Activated T-cell treated with anti-CD3 and anti-CD28 coated beads, Interleukin-2, amount 50 U/mL, for 4 hours (primary cell): ENCODE results near the gene MYL6. TPM values are rescaled to one million over a fixed set of nuclear protein-coding genes. Genes with fewer than 3 reads are reported as not detected.
A peak's percentile ranks its signal among the peaks of the same experiment; 100 is the strongest.
"Not testable (repeated sequence)": the region's sequence is repeated elsewhere in the genome, so short reads cannot be mapped to it uniquely, and the experiment has no call there.

Source experiments
- ATAC-seq, 2 donors: fragments of 200-7000 bp; cut with Tn5 transposase; one replicate each; pipeline ENCODE4 v1.10.0; 2021
- DNase-seq: peaks from one replicate; pipeline ENCODE4 v3.0.0-alpha.2; 2020
- H3K27me3 Mint-ChIP-seq: one replicate; pipeline ENCODE4 v1.8.0; 2021; ENCODE audit warnings: low read depth, mixed read lengths
- H3K36me3 Mint-ChIP-seq: one replicate; pipeline ENCODE4 v1.8.0; 2022; ENCODE audit warnings: mixed read lengths; ENCODE audit not compliant: insufficient read depth
- H3K4me1 Mint-ChIP-seq: one replicate; pipeline ENCODE4 v1.8.0; 2021; ENCODE audit warnings: low read depth, mixed read lengths
- H3K4me3 Mint-ChIP-seq: one replicate; pipeline ENCODE4 v1.8.0; 2021; ENCODE audit warnings: mild to moderate bottlenecking, moderate library complexity, mixed read lengths
- H3K9me3 Mint-ChIP-seq: one replicate; pipeline ENCODE4 v1.8.0; 2021; ENCODE audit warnings: mixed read lengths
- total RNA-seq, 3 donors: library from RNA; stranded (reverse); gene quantifications; one replicate each; pipeline ENCODE4 v1.2.1, GENCODE V29; 2021

MYL6 gene
- total RNA-seq, 3 donors from 2014 or later = 684 to 725 (median 686) TPM

GRCh38 chr12:56188131-56188777 is 30.1 kb downstream of the MYL6 start:
- no peak for DNase-seq
- Mint-ChIP-seq H3K27me3 (peaks cover 2% of the 10 kb centered on the region), H3K36me3 (peaks cover 18% of the 10 kb centered on the region), H3K9me3 (no peaks in the 10 kb centered on the region), H3K4me1 (peaks cover 38% of the 10 kb centered on the region), H3K4me3 (peak overlapping the region; percentile 89)
- ATAC-seq = no peak

DNA sequence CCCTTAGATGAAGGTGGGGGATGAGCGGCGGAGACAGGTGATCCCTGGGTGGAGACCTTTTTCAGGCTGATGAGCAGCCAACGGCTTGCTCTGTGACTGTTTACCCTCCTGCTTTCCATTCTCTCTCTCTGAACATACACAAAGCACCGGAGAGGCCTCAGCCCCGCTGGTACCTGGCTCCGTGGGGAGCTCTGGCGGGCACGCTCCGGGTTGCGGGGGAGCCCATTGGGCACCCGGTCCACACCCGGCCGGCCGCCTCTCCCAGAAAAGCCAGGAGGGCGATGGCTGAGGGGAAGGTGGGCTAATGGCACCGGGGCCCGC is 30.6 kb downstream of the MYL6 start:
- Mint-ChIP-seq H3K4me3 (peak overlapping the region; percentile 89), H3K9me3 (no peaks in the 10 kb centered on the region), H3K4me1 (peaks cover 41% of the 10 kb centered on the region), H3K27me3 (peaks cover 2% of the 10 kb centered on the region), H3K36me3 (peaks cover 18% of the 10 kb centered on the region)
- ATAC-seq = peak; percentile 3 to 10
- DNase-seq = no peak

DNA sequence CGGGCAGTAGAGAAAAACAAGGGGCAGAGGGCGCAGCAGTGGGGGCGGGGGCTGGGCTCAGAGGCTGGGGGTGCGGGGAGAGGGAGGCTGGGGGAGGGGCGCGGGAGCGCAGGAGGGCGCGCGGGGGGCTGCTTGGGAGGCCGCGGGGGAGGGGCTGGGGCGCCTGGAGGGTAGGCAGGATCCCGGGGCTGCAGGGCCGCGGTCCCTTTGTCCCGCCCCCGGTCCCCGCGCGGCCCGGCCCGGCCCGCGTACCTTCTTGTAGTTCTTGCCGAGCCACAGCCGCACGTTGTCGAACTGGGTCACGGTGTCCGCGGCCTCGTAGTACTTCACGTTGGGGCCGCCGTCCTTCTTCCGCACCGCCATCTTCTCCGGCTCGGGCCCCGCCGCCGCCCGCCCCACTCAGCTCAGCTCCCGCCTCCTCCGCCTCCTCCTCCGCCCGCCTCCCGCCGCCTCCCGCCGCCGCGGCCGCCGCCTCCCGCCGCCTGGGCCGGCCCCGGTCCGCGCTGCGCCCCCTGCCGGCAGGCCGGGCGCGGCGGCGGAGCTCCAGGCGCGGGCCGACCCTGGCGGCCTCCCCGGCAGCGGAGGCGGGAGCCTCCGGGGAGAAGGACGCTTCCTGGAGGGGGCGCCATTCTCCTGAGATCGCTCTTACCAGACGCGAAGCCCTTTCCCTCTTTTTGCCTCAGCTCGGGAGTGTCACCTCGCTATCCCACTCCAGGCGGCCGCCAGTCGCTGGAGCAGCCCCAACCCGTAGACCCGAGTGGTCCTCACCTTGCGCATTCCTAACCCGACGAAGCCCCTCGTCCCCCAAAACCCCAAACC is 31.1 kb downstream of the MYL6 start, which contains the start of gene SMARCC2:
Gene SMARCC2, minus strand, starts transcription at position 385 of the 819 bp plus-strand sequence. Its CDS starts 22 bp downstream, at position 363.
- ATAC-seq (peak; percentile 89), DNase-seq (peak; percentile 80)
- peak within 1 kb of the TSS; percentile 97 for H3K4me3 Mint-ChIP-seq
- peaks cover 2% of the 10 kb centered on the region for H3K27me3 Mint-ChIP-seq
- peaks cover 41% of the 10 kb centered on the region for H3K4me1 Mint-ChIP-seq
- no peaks in the 10 kb centered on the region for H3K9me3 Mint-ChIP-seq
- peaks cover 15% of the 10 kb centered on the region for H3K36me3 Mint-ChIP-seq

- Mint-ChIP-seq H3K9me3 (no peaks in the 10 kb centered on the region), H3K4me1 (peaks cover 41% of the 10 kb centered on the region), H3K36me3 (peaks cover 8% of the 10 kb centered on the region), H3K4me3 (peak overlapping the region; percentile 97), H3K27me3 (peaks cover 2% of the 10 kb centered on the region)
- peak; percentile 77 for DNase-seq
- peak; percentile 31 to 54 for ATAC-seq
These were observed 31.9 kb downstream of the MYL6 start for GRCh38 chr12:56189918-56190694.

GRCh38 chr12:56190695-56191155 is 32.6 kb downstream of the MYL6 start:
- peaks cover 7% of the 10 kb centered on the region for H3K36me3 Mint-ChIP-seq
- DNase-seq (no peak), ATAC-seq (no peak)
- H3K4me1 Mint-ChIP-seq = peaks cover 41% of the 10 kb centered on the region
- H3K4me3 Mint-ChIP-seq = peak overlapping the region; percentile 97
- no peaks in the 10 kb centered on the region for H3K9me3 Mint-ChIP-seq
- H3K27me3 Mint-ChIP-seq = peaks cover 2% of the 10 kb centered on the region

GRCh38 chr12:56192582-56192981 is 34.4 kb downstream of the MYL6 start:
- Mint-ChIP-seq H3K4me1 (peaks cover 32% of the 10 kb centered on the region), H3K4me3 (no peak overlapping the region), H3K27me3 (peaks cover 2% of the 10 kb centered on the region), H3K36me3 (no peaks in the 10 kb centered on the region), H3K9me3 (no peaks in the 10 kb centered on the region)
- ATAC-seq (no peak), DNase-seq (no peak)

DNA sequence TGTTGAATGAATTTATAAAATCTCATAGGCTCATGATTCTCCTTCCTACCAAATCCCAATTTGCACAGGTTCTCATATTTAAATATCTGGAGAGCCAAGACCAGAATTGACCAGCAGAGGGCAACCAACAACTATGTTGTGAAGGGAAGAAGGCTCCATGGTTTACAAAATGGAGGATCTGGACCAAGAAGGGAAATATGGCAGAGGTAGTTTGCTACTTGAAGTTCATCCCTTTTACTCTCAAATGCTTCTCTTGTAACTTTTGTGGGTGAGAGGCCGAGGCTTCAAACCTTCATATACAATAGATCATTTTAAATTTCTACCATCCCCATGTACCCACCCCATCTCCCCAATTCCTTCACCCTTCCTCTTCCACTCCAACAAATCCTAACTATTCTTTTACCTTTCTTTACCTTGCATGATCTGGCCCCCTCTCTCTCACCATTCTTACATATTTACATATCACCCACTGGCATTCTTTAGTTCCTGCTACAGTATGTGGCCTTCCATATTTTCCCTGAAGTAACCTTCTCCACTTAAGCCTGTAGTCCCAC is 34.9 kb downstream of the MYL6 start:
- DNase-seq (peak; percentile 66), ATAC-seq (no peak)
- Mint-ChIP-seq H3K4me1 (peaks cover 27% of the 10 kb centered on the region), H3K36me3 (no peaks in the 10 kb centered on the region), H3K4me3 (no peak overlapping the region), H3K27me3 (peaks cover 2% of the 10 kb centered on the region), H3K9me3 (no peaks in the 10 kb centered on the region)

- not testable (repeated sequence) for H3K4me3 Mint-ChIP-seq, H3K27me3 Mint-ChIP-seq, H3K9me3 Mint-ChIP-seq, ATAC-seq, DNase-seq, H3K4me1 Mint-ChIP-seq, H3K36me3 Mint-ChIP-seq
These were observed 38.8 kb downstream of the MYL6 start for GRCh38 chr12:56196818-56197550.

- DNase-seq (no peak), ATAC-seq (no peak)
- peaks cover 6% of the 10 kb centered on the region for H3K4me1 Mint-ChIP-seq
- H3K27me3 Mint-ChIP-seq = no peaks in the 10 kb centered on the region
- no peak overlapping the region for H3K4me3 Mint-ChIP-seq
- no peaks in the 10 kb centered on the region for H3K36me3 Mint-ChIP-seq
- H3K9me3 Mint-ChIP-seq = no peaks in the 10 kb centered on the region
These were observed 39.9 kb downstream of the MYL6 start for GRCh38 chr12:56197921-56198635.

- Mint-ChIP-seq H3K9me3 (no peaks in the 10 kb centered on the region), H3K4me1 (peaks cover 1% of the 10 kb centered on the region), H3K36me3 (no peaks in the 10 kb centered on the region), H3K27me3 (no peaks in the 10 kb centered on the region), H3K4me3 (no peak overlapping the region)
- ATAC-seq (no peak), DNase-seq (no peak)
These were observed 40.7 kb downstream of the MYL6 start for GRCh38 chr12:56198836-56199235.

- no peaks in the 10 kb centered on the region for H3K9me3 Mint-ChIP-seq
- ATAC-seq (no peak), DNase-seq (no peak)
- peaks cover 3% of the 10 kb centered on the region for H3K4me1 Mint-ChIP-seq
- H3K36me3 Mint-ChIP-seq = peaks cover 9% of the 10 kb centered on the region
- H3K4me3 Mint-ChIP-seq = no peak overlapping the region
- H3K27me3 Mint-ChIP-seq = no peaks in the 10 kb centered on the region
These were observed 44.2 kb downstream of the MYL6 start for GRCh38 chr12:56202366-56202765.

DNA sequence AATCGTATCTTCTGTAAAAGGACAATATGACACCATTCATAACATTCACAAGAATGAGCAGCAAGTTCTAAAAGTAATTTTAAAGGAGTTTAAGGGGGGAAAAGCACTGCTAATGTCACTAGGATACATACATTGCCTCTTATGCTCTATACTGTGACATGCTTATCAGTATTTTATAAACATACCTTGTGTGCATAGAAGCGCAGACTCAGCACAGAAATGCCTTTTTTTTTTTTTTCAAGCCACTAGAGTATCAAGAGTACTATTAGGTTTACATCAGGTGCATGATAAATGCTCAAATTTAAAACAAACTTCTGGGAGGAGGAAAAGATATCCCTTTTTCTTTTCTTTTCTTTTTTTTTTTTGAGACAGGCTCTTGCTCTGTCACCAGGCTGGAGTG is 44.7 kb downstream of the MYL6 start:
- DNase-seq = no peak
- H3K9me3 Mint-ChIP-seq = no peaks in the 10 kb centered on the region
- H3K36me3 Mint-ChIP-seq = peaks cover 13% of the 10 kb centered on the region
- H3K27me3 Mint-ChIP-seq = no peaks in the 10 kb centered on the region
- ATAC-seq = no peak
- H3K4me1 Mint-ChIP-seq = peaks cover 3% of the 10 kb centered on the region
- H3K4me3 Mint-ChIP-seq = no peak overlapping the region

DNA sequence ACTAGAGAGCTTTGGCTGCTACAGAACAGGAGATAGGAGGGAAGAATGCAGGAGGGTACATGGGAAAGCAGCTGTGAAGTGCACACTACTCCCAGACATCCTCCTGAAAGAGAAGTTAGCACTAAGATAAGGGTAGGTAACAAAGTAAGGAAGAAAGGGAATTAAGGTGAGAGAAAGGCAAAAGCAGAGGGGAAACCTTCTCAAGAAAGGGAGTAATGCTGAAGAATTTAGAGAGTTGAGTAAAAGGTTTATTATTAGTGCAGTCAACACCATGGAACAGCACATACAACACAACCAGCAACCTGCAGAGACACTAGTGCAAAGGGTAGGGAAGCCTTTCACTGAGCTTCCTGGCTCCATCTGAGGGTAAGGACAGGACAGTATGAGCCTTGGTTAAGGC is 46.1 kb downstream of the MYL6 start:
- DNase-seq (no peak), ATAC-seq (no peak)
- Mint-ChIP-seq H3K27me3 (no peaks in the 10 kb centered on the region), H3K4me3 (no peak overlapping the region), H3K4me1 (peaks cover 3% of the 10 kb centered on the region), H3K36me3 (peaks cover 13% of the 10 kb centered on the region), H3K9me3 (no peaks in the 10 kb centered on the region)
